ENCODE data around the gene GMDS.

DNA sequence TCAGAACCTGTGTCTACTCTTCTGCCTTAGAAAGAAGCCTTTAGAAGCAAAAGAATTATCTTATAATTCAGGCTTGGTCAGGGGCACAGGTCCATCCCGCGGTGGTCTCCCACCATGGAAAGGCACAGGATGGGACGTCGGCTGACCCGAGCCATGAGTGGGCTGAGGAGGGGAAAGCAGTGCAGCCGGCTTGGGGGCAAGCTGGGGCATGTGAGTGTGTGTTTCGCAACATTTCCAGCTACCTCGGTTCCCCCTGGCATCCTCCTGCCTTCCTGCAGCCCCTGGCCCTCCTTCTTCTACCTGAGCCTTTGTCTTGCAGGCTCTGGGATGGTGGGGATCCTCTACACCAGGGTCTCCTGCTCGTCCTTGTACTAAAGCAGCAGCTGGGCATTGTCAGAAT, 664.8 kb downstream of the GMDS start:
- TF ChIP-seq, protein P1, sequence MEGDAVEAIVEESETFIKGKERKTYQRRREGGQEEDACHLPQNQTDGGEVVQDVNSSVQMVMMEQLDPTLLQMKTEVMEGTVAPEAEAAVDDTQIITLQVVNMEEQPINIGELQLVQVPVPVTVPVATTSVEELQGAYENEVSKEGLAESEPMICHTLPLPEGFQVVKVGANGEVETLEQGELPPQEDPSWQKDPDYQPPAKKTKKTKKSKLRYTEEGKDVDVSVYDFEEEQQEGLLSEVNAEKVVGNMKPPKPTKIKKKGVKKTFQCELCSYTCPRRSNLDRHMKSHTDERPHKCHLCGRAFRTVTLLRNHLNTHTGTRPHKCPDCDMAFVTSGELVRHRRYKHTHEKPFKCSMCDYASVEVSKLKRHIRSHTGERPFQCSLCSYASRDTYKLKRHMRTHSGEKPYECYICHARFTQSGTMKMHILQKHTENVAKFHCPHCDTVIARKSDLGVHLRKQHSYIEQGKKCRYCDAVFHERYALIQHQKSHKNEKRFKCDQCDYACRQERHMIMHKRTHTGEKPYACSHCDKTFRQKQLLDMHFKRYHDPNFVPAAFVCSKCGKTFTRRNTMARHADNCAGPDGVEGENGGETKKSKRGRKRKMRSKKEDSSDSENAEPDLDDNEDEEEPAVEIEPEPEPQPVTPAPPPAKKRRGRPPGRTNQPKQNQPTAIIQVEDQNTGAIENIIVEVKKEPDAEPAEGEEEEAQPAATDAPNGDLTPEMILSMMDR (IDR thresholded peaks at IDR 0.05), result no peak
- no peak for TF ChIP-seq POLR2A (IDR thresholded peaks at IDR 0.05)
